Smooth muscle cell (in vitro differentiated cells): ENCODE data around the gene GRIA1. TPM values are rescaled to one million over a fixed set of nuclear protein-coding genes. Genes with fewer than 3 reads are reported as not detected.

Experiments
- DNase-seq: peaks from one replicate; lab custom pipeline; 2025; ENCODE audit not compliant: unreplicated experiment; lab: John Stamatoyannopoulos, UW
- H2AFZ ChIP-seq: fragments of 200-600 bp; sonication (generic); 2 replicates; pipeline ENCODE4 v1.6.0; 2016; ENCODE audit warnings: antibody characterized with exemption, low read depth, mild to moderate bottlenecking
- H3F3A ChIP-seq: fragments of 200-600 bp; sonication (generic); 2 replicates; pipeline ENCODE4 v1.6.0; 2017; ENCODE audit warnings: antibody characterized with exemption, low read depth
- H3K27ac ChIP-seq: fragments of 200-600 bp; sonication (generic); 2 replicates; pipeline ENCODE4 v1.5.1; 2016; ENCODE audit warnings: low read depth, mild to moderate bottlenecking
- H3K27me3 ChIP-seq: fragments of 200-600 bp; sonication (generic); 2 replicates; pipeline ENCODE4 v1.6.1; 2016; ENCODE audit warnings: low read depth, mild to moderate bottlenecking
- H3K36me3 ChIP-seq: fragments of 200-600 bp; sonication (generic); 2 replicates; pipeline ENCODE4 v1.5.1; 2016; ENCODE audit warnings: low read depth
- H3K4me1 ChIP-seq: fragments of 200-600 bp; sonication (generic); 2 replicates; pipeline ENCODE4 v1.5.1; 2016; ENCODE audit warnings: low read depth
- H3K4me2 ChIP-seq: fragments of 200-600 bp; sonication (generic); 2 replicates; pipeline ENCODE4 v1.6.0; 2016; ENCODE audit warnings: mild to moderate bottlenecking
- H3K4me3 ChIP-seq: fragments of 200-600 bp; sonication (generic); 2 replicates; pipeline ENCODE4 v1.5.1; 2016; ENCODE audit warnings: mild to moderate bottlenecking
- H3K79me2 ChIP-seq: fragments of 200-600 bp; sonication (generic); 2 replicates; pipeline ENCODE4 v1.6.0; 2016; ENCODE audit warnings: low read depth, mild to moderate bottlenecking
- H3K9ac ChIP-seq: fragments of 200-600 bp; sonication (generic); 2 replicates; pipeline ENCODE4 v1.6.0; 2016; ENCODE audit warnings: low read depth
- H3K9me3 ChIP-seq: fragments of 200-600 bp; sonication (generic); replicated peaks from 2 replicates; pipeline ENCODE4 v1.5.1; 2016; ENCODE audit warnings: low read depth
- H4K20me1 ChIP-seq: fragments of 200-600 bp; sonication (generic); 2 replicates; pipeline ENCODE4 v1.6.0; 2016; ENCODE audit warnings: low read depth
- WGBS: methylation state at CpG from one replicate; pipeline ENCODE4 v1.1.7; 2016; ENCODE audit warnings: low lambda C conversion rate; 5-methylcytosine and 5-hydroxymethylcytosine counted together
- polyA plus RNA-seq: library from polyadenylated mRNA; unstranded; fragments of >200 nt; fragmentation: Nextera tagmentation; extraction: Ambion mirVana; gene quantifications from 2 replicates; pipeline ENCODE4 v1.2.1, GENCODE V29; 2016
- total RNA-seq: library from RNA; depleted of rRNA; stranded (reverse); fragments of >200 nt; gene quantifications from 2 replicates; pipeline ENCODE4 v1.2.3, GENCODE V29; 2014
- TF ChIP-seq, protein P1 (sequence below): fragments of 200-600 bp; sonication (generic); IDR thresholded peaks from 2 replicates; pipeline ENCODE4 v1.5.1; 2017; ENCODE audit warnings: borderline replicate concordance, mild to moderate bottlenecking, antibody characterized with exemption; ENCODE audit not compliant: insufficient read depth, poor library complexity, severe bottlenecking

GRIA1 gene
- total and polyA plus RNA-seq, 2 experiments from 2014 or later = 0.17 to 0.94 TPM

DNA sequence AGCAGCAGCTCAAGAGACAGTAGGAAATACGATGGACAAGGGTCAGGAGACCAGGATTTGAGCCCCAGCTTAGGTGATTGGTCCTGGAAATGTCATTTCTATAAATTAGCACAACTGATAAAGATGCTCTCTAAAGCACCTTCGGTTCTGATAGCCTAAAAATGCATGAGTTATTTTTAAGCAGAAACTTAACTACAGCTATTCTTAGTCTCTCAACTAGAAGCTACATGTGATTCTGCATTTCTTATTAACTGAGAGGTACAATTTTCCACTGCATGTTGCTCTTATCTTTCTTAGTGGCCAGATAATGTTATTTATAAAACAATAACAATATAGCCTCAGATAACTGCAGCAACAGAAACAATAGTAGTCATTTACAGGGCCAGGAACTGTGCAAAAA, 136.4 kb downstream of the GRIA1 start:
- TF ChIP-seq, protein P1, sequence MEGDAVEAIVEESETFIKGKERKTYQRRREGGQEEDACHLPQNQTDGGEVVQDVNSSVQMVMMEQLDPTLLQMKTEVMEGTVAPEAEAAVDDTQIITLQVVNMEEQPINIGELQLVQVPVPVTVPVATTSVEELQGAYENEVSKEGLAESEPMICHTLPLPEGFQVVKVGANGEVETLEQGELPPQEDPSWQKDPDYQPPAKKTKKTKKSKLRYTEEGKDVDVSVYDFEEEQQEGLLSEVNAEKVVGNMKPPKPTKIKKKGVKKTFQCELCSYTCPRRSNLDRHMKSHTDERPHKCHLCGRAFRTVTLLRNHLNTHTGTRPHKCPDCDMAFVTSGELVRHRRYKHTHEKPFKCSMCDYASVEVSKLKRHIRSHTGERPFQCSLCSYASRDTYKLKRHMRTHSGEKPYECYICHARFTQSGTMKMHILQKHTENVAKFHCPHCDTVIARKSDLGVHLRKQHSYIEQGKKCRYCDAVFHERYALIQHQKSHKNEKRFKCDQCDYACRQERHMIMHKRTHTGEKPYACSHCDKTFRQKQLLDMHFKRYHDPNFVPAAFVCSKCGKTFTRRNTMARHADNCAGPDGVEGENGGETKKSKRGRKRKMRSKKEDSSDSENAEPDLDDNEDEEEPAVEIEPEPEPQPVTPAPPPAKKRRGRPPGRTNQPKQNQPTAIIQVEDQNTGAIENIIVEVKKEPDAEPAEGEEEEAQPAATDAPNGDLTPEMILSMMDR = no peak
- H3K4me3 ChIP-seq = no peak overlapping the region
- H3K27ac ChIP-seq = no peak overlapping the region
- no peak for DNase-seq
- peaks cover 9% of the 10 kb centered on the region for H3K4me1 ChIP-seq
- H2AFZ ChIP-seq = no peak overlapping the region
- H3K36me3 ChIP-seq = no peaks in the 10 kb centered on the region
- H3K4me2 ChIP-seq = no peak overlapping the region
- H4K20me1 ChIP-seq = no peaks in the 10 kb centered on the region
- no peaks in the 10 kb centered on the region for H3K9me3 ChIP-seq
- peaks cover 6% of the 10 kb centered on the region for H3F3A ChIP-seq
- WGBS = 93% methylated on average over 2 of the region's 2 CpGs
- H3K79me2 ChIP-seq = no peaks in the 10 kb centered on the region
- no peaks in the 10 kb centered on the region for H3K27me3 ChIP-seq
- no peak overlapping the region for H3K9ac ChIP-seq

DNA sequence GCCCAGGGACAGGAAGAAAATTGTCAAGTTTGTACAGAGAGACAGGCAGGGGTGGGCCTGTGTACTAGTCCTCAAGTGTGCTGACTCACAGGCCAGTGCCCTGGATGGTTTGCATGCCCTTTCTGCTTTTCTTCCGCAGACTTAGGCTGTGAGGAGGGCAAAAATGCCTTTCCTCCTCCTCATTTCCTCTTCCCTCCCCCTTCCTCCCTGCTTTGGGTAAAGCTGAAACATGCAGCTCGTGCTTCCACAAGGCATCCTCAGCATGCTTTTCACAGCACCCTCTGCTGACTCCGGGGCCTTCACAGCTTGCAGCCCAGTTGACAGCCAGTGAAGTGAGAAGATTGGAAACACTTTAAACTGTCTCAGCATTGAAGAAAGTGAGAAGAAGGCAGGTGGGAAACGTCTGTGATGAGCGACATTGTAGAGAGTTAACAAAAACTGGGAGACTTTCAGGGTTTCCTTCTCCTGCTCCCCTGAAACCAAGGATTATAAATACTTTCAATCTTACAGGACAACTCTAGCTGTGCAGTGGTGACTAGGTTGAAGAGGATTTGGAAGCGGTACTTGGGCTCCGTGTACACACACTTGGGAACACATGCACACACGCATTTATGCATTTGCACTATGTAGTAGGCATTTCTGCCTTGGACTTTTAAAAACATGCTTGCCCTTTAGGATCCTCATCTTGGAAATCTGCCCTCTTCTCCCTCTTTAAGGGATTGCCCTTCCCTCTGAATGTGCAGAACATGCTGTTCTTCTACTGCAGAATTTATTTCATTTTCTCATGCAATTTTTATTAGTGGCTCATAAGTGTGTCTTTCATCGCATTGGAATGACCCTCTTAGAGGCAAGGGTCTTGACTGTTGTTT, 138.8 kb downstream of the GRIA1 start:
- H3K79me2 ChIP-seq = no peaks in the 10 kb centered on the region
- no peaks in the 10 kb centered on the region for H3K36me3 ChIP-seq
- no peak overlapping the region for H3K4me3 ChIP-seq
- peaks cover 9% of the 10 kb centered on the region for H3K4me1 ChIP-seq
- H3K4me2 ChIP-seq = peak overlapping the region; percentile 57
- DNase-seq = peak; percentile 20
- peak overlapping the region; percentile 80 for H3K27ac ChIP-seq
- H4K20me1 ChIP-seq = no peaks in the 10 kb centered on the region
- WGBS = 41% methylated on average over 9 of the region's 9 CpGs
- TF ChIP-seq, protein P1 = peak; percentile 26
- no peaks in the 10 kb centered on the region for H3K27me3 ChIP-seq
- H3K9ac ChIP-seq = no peak overlapping the region
- no peaks in the 10 kb centered on the region for H3K9me3 ChIP-seq
- H3F3A ChIP-seq = peaks cover 6% of the 10 kb centered on the region
- H2AFZ ChIP-seq = peak overlapping the region; percentile 79

DNA sequence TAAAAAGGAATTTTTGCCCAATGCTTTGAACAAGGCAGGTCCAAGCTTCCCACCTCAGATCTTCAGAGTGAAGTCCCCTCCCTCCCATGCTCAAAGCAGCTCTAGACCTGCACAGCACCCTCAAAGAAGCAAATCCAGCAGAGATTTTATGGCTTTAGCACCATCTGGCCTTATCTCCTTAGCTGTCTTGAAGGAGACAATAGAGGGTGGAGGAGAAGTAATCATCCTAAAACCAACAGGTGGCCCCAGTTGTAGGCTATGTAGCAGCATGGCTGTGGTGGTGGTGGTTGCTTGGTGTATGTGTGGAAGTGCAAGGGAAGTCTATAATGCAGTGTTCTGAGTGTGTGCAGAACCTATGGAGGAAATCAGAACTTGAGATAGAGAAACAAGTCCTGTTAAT, 140.1 kb downstream of the GRIA1 start:
- no peak overlapping the region for H3K9ac ChIP-seq
- H3F3A ChIP-seq = peaks cover 6% of the 10 kb centered on the region
- no peak overlapping the region for H3K4me2 ChIP-seq
- no peak overlapping the region for H2AFZ ChIP-seq
- no peaks in the 10 kb centered on the region for H3K27me3 ChIP-seq
- no peak overlapping the region for H3K27ac ChIP-seq
- H3K9me3 ChIP-seq = no peaks in the 10 kb centered on the region
- TF ChIP-seq, protein P1 = no peak
- H3K79me2 ChIP-seq = no peaks in the 10 kb centered on the region
- H3K4me1 ChIP-seq = peaks cover 9% of the 10 kb centered on the region
- DNase-seq = no peak
- no peaks in the 10 kb centered on the region for H4K20me1 ChIP-seq
- H3K36me3 ChIP-seq = no peaks in the 10 kb centered on the region
- H3K4me3 ChIP-seq = no peak overlapping the region
